Stimulated activated CD8-positive, alpha-beta memory T cell treated with anti-CD3 and anti-CD28 coated beads, Interleukin-7, amount 100 ng/mL, for 1 hour (primary cell): ENCODE results near the gene OSBPL8.
"Not testable (repeated sequence)": the region's sequence is repeated elsewhere in the genome, so short reads cannot be mapped to it uniquely, and the experiment has no call there.

Experiments used
- DNase-seq, 2 donors: peaks; one replicate each; pipeline ENCODE4 v3.0.0-alpha.2; 2020; ENCODE audit warnings: low read depth in 2 of 2

Gene OSBPL8

DNA sequence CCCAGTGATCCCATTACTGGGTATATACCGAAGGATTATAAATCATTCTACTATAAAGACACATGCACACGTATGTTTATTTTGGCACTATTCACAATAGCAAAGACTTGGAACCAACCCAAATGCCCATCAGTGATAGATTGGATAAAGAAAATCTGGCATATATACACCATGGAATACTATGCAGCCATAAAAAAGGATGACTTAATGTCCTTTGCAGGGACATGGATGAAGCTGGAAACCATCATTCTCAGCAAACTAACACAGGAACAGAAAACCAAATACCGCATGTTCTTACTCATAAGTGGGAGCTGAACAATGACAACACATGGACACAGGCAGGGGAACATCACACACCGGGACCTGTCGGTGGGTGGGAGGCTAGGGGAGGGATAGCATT, 195.4 kb downstream of the OSBPL8 start:
- not testable (repeated sequence) for DNase-seq

DNA sequence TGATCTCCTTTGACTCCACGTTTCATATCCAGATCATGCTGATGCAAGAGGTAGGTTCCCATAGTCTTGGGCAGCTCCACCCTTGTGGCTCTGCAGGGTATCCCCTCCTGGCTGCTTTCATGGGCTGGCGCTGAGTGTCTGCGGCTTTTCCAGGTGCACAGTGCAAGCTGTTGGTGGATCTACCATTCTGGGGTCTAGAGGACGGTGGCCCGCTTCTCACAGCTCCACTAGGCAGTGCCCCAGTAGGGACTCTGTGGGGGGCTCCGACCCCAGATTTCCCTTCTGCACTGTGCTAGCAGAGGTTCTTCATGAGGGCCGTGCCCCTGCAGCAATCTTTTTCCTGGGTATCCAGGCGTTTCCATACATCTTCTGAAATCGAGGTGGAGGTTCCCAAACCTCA, 199.3 kb downstream of the OSBPL8 start:
- no peak for DNase-seq

DNA sequence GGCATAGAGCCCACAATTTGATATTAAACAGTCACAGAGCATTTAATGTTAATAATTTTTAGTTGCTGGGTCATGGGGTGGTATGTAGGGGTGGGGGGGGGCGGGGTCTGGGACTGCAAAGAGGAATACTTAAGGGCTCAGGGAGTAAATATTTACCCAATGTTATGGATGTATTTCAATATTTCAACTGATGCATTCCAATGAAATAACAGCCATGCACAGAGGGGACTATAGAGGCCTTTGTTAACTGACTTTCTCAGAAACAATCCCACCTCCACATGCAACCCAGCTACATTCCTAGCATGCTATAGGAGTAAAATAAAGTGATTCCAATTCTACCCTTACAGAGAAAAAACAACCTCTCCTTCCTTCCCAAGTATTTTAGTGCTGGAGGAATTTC, 203.5 kb downstream of the OSBPL8 start:
- DNase-seq, result no peak

DNA sequence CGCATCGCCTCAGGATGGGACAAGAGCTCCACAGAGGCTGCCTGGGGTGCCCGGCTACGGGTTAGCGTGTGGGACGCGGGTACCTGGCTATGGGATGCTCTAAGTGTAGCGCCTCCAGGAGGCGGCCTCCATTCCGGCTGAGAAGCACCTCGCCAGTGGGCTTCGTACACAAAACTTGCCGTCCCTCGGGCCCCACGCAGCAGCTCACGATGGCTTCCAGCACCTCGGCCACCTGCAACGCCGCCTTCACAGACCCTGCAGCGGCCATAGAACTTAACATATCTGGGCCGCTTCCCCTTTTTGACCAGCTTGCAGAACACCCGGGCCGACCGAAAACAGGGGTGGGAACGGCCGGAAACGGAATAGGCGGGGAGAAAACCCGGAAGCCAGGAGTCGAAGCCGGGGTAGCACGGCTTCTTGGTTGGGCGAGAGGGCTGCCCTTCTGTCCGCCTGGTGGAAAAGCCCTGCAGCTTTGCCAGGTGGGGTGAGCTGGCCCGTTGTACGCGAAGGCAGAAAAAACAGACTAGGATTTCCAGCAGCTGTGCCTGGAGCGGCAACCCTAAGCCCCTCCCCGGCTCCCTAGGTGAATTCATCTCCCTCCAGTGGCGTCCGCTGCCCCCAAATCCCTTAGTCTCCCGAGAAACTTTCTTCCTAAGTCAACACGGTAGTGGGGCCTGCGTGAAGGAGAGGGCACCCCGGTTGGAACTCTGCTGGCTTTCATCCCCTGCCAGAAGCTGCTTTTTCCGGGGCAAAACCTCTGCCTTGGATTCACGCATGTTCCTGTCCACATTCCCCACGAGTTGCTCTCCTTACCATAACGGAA, 211.3 kb downstream of the OSBPL8 start, which contains the start of gene BBS10:
Gene BBS10 (minus strand): TSS at position 337 of the 823 bp plus-strand sequence. CDS start 57 bp downstream, at position 280.
- DNase-seq, result peak; percentile 66 to 73

DNA sequence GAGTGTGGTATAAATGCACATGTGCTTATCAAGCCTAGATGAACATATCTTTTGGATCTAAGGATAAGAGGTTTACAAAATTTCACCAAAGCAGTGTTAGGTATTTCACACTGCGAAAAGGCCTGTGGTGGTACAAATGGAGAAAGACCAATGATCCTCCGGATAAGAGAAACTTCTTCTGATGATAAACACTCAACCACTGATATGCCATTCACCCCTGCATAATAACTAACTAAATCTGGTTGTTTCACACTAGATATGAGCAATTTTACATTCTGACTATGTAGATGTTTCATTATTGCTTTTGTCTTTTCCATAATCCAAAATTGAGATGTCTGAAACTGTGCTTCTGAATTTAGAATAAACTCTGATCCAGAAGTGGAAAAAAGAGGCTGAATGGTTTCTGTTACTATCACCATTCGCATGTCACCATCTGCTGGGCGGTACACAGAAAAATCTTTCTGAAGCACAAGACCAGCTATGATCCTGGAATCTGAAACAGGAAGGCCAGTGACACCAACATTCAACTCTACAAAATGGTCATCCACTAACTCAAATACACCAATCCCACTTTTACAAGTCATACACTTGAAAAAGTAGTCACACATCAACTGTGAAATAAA, 212.7 kb downstream of the OSBPL8 start:
- DNase-seq, result no peak

DNA sequence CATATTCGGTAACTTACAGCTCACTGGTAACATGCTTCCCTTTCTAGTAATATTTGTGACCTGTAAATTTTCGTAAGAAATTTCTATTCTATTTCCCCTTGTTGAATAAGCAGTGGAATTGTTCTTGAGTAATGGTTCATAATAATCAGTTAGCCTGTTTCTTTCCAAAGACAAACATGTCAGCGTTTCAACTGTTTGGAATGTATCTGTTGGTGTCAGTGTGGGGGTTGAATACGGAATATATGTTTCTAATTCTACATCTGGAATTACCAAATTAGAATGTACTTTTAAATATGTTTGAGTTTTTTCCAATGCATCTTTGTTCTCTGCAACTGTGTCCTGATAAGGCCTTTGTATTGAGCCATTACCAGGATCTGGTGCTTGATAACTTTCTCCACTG, 213.3 kb downstream of the OSBPL8 start:
- DNase-seq, result no peak

DNA sequence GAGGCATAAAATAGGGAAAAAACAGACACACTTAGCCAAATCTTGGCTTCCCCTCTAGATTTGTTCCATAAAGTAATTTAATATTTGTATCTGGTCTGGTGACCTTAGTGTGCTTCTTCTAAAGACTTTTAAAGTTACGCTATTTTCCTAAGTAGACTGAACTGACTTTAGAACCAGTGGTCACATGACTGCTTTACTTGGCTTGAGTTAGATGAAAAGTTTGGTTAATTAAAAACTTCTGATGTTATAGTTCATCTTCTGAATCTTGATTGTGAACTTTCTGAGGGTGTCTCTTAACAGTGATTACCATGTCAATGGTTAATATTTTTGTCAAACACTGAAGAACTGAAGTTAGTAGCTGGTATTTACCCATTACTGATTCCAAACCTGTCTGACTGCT, 214.0 kb downstream of the OSBPL8 start:
- no peak for DNase-seq

DNA sequence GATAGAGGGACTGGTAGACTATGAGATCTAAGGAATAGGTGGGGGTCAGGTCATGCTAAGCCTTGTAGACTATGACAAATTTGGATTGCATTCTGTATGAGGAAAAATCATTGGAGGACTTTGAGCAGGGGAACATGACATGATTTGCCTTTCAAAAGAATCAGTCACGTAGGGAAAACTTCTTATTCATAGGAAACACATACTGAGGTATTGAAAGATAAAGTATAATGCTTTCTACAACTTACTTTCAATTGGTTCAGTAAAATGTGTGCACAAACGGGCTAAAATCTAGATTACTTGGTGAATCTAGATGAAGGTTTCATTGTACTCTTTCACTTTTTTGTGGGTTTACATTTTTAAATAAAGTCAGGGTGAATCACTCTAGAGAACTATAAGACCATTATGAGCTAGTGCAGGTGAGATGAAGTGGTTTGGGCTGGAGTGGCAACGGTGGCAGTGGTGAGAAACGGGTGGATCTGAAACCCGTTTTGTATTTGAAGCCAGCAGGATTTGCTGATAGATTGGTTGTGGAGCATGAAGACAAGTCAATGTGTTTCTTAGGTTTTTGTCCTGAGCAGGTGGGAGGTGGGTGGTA, 218.0 kb downstream of the OSBPL8 start:
- DNase-seq, result no peak

DNA sequence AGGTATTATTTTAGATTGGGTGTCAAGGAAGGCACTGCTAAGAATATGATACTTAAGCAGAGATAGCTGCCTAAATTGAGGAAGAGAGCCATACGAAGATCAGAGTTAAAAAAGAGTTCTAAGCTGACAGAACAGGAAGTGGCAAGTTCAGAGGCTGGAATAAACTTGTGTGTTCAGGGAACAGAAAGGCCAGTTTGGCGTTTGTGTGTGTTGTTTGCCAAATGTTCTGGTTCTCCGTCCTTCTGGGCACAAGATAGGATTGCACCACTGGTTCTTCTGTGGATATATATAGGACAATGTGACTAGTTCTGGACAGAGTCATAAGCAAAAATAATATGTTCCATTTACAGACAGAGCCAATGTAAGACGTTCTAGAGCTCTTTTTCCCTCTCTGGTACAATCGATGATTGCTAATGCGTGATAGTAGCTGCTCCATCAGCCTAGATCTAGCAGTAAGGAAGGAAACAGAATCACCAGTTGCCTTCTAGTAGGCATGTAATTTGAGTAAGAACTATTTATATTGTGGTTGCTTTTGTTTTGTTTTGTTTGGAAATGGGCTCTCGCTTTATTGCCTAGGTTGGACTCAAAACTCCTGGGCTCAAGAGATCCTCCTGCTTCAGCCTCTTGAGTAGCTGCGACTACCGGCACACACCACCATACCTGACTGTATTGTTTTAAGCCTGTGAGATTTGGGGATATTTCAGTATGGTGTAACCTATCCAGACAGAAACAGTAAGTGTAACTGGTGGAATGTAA, 218.7 kb downstream of the OSBPL8 start:
- DNase-seq, result no peak

DNA sequence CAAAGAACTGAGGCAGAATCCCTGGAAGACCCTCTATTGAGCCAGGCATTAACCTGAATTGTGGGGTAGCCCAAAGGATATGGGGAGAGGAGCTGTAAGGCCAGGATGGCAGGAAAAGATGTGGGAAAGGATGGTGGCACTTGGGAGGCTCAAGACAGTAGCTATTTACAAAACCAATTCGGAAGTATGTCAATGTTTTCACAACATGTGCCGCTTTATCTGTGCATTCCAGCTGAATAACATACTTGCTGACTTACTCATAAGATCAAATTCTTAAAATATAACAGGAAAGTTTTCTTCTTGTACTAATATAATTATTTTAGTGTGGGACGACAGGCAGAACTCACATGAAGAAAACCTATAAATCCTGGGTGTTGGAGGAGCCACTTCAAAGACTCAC, 222.0 kb downstream of the OSBPL8 start:
- no peak for DNase-seq

DNA sequence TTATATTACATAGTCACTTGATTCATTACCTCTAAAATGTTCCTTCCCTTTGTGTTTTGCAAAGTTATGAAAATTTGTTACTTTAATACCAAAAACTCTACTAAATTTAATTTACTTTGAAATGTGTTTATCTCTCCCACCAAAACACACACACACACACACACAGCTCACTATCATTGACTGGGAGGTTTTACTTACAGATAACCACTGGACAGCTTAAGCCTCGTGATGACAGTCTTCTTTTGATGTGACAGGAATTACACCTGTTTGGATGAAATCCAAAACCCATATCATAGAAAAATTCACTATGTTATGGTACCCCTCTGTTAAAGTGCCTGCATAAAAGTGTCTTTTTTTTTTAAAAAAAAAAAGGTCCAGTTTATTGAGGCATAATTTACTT, 227.0 kb downstream of the OSBPL8 start:
- DNase-seq, result no peak

DNA sequence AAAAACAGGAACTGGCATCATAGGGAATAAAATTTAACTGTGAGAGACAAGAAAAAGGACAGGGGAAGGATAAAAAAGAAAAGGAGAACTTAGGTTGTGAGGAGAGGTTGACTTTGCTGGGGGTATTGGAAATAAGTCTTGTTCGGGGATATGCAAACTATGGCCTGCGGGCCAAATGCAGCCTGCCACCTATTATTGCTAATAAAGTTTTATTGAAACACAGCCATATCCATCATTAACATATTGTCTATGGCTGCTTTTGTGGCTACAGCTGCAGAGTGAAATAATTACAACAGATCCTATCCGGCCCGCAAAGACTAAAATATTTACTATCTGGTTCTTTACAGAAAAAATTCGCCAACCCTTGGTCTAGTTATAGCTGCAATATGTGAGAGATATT, 230.0 kb downstream of the OSBPL8 start:
- DNase-seq, result no peak

DNA sequence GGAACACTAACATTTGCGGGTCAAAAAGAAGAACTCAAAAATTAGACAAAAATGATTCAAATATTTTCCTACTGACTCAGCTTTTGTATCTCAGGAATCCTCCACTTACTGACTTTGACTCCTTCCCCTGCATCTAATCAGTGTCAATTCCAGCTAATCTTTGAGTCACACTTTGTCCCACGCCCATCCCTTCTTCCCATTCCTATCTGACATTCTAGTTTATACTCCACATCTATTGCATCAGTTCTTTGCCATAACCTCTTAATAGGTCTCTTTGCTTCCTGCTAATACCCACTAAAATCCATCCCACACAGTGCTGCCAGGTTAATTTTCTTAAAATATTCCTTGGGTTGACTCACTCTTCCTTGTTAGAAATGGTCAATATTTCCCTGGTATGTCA, 230.4 kb downstream of the OSBPL8 start:
- no peak for DNase-seq

DNA sequence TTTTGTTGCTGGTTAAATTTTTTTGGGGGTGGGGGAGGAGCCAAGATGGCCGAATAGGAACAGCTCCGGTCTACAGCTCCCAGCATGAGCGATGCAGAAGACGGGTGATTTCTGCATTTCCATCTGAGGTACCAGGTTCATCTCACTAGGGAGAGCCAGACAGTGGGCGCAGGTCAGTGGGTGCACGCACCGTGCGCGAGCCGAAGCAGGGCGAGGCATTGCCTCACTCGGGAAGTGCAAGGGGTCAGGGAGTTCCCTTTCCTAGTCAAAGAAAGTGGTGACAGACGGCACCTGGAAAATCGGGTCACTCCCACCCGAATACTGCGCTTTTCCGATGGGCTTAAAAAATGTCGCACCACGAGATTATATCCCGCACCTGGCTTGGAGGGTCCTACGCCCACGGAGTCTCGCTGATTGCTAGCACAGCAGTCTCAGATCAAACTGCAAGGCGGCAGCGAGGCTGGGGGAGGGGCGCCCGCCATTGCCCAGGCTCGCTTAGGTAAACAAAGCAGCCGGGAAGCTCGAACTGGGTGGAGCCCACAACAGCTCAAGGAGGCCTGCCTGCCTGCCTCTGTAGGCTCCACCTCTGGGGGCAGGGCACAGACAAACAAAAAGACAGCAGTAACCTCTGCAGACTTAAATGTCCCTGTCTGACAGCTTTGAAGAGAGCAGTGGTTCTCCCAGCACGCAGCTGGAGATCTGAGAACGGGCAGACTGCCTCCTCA, 239.8 kb downstream of the OSBPL8 start:
- not testable (repeated sequence) for DNase-seq

DNA sequence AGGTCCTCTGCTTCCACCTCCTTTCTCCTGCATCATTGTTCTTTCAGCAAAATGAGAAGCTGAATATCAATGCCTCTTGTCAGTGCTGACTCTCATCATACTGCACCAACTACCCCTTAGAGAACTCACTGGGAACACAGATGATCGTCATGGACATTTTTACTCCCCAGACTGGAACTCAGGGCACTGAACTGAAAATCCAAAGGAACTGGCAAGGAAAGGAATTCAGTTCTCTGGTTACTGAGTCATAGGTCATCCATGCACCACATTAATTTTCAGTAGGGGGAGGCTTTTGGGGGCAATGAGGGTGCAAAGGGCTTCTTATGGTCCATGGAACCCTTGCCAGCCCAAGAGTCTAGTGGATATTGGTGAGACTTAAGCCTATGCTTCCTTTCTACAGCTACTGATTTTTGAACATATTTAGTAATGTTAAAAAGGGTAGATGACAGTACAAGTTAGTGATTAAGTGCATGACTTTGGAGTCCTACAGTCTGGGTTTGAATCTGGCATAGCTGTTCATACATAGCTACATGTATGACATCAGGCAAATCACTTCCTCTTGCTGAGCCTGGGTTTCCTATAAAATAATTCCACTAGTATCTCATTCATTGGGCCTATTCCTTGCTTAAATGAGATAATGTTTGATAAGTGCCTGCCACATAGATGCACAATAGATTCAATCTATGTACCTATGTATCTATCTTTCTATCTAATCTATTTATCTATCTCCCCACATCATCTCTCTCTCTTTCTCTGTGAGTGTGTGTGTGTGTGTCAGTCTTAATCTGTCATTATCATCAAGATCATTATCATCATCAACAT, 240.6 kb downstream of the OSBPL8 start:
- DNase-seq, result no peak

DNA sequence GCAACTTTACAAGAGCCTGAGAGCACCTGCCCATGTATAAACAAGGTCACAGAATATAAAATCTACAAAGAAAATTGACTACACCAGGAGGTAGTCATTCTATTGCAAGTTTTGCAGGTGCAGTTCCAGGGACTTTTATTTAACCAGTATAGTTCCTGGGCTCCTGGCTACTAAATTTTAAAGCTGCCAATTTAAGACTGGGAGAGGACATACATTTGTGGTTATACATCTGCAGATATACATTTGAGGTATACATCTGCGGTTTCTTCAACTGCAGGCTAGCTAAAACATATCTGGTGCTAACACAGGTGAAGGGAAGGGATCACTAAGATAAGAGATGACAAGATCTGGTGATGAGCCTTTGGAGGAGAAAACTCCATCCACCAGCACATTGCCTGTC, 241.6 kb downstream of the OSBPL8 start:
- DNase-seq, result no peak

DNA sequence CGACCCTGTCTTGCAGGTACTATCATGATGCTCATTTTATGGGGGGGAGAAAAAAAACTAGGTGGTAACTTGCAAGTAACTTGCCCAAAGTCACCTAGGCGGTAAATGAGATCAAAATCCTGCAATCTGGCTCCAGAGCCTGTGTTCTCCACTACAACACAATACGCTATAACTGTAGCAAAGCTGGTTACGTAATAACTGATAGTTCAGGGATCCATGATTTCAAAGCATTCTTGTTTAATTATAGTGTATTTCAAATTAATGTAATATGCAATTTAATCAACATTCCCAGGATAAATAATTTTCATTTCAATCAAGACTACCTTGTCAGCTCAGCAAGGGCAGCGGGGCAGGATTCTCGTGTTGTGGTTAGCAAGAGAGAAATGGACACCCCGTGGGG, 243.1 kb downstream of the OSBPL8 start:
- DNase-seq, result no peak

DNA sequence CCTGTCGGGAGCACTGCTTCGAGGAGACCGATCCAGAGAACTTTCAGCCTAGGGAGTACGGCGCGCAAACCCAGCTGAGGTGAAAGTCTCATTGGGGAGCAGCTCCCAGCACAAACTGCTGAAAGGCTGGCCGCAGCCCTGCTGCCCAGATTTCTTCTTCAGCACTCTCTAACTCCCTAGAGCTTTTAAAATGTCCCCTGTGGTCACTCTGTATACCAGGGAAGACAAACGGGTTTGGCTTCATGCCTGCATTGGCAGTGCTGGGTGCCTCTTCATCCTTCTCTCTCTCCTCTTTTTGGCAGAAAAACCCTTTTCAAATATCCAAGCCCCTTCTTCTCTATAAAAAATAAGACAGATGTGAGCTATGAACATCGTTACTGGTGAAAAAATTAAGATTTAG, 246.3 kb downstream of the OSBPL8 start:
- no peak for DNase-seq

DNA sequence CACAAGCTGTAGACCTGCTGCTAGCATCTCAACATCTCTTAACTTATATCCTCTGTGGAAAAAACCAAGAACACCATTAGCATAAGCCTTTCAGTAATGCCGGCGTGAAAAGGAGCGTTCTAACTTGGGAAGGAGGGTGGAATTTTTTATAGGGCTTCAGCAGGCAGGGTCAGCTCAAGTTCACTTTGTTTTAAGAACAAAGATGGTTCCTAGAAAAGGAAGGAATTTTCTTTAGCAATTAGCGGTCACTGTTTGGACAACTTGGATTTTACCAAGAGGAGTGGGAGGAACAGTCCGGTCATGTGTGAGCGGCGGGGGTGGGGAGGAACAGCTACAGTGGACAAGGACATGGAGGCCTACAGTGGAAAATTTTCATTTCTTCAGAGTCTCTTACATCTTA, 247.3 kb downstream of the OSBPL8 start:
- DNase-seq, result no peak

DNA sequence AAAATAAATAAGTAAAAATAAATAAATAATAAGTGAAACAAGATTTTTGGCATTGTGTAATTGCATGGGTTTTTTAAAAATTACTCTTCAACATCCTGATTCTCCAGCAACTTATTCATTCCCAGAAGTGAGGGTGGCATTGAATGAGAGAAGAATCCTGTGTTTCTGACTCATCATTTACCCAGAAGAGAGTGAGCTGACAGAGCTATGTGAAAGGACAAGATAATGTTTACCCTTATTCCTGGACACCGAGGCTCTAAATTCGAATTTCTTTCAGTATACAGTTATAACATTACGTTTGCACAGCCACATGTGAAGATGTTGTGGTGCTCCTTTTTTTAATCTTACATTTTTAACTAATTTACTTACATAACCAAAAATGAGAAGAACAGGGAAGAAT, 247.8 kb downstream of the OSBPL8 start:
- DNase-seq, result no peak

DNA sequence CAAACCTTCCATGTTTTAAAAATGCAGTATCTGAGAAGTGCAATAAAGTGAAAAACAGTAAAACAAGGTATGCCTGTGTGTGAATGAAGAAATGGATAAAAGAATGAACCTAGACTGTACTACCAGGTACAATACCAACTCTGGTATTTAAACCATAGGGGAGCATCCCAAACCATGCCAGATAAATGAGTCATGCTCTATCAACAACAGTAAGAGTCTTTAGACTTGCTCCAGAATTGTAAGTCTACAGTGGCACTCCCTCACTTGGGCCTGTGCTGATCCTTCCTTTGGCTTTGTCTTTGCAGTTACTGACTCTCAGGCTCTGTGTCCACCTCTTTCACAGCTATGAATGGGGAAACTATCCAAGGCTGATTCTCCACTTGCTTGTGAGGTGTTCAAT, 249.5 kb downstream of the OSBPL8 start:
- DNase-seq, result no peak
